ENCODE results near the gene SPACA7.
"Not testable (repeated sequence)": the region's sequence is repeated elsewhere in the genome, so short reads cannot be mapped to it uniquely, and the experiment has no call there.

SPACA7 gene

GRCh38 chr13:112431734-112432133 is 55.6 kb downstream of the SPACA7 start:
- DNase-seq: no peak

DNA sequence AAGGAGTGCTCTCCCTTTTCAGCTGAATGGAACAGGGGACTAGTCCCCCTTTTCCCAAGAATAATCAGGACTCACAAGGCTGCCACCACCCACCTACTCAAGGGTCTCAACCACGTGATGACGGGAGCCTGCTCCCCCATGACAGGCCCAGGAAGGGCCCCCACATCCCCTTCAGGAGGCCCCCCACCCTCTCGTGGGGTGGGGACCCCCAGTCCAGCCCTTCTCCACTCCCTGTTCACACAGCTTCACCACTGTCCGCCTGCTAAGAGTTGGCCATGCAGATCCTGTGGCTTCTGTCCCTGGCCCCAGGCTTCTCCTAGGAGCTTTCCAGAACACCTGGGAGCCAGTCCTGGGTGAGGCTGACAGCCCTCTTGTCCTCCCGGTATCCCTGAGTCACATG is 56.6 kb downstream of the SPACA7 start:
- not testable (repeated sequence) for DNase-seq

GRCh38 chr13:112433517-112433916 is 57.4 kb downstream of the SPACA7 start:
- DNase-seq: not testable (repeated sequence)

GRCh38 chr13:112434032-112434431 is 57.9 kb downstream of the SPACA7 start:
- no peak for DNase-seq

GRCh38 chr13:112434937-112435523 is 58.9 kb downstream of the SPACA7 start:
- DNase-seq: no peak

- no peak for DNase-seq
Observed at GRCh38 chr13:112435973-112436372, 59.8 kb downstream of the SPACA7 start.

DNA sequence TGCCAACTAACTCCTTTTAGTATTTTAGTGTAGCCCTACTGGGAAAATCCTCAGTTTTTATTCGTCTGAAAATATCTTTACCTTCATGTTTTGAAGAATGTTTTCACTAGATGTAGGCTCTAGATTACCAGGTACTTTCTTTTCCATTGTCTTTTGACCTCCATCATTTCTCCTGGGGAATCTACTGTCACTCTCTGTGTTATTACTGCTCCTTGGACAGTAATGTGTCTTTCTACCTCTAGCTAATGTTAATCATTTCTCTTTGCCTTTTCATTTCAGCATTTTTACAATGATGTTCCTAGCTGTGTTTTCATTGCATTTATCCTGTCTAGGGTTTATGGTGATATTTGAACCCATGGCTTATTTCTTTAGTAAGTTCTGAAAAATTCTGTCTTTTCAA is 61.9 kb downstream of the SPACA7 start:
- DNase-seq: no peak

GRCh38 chr13:112438515-112438914 is 62.4 kb downstream of the SPACA7 start:
- DNase-seq: no peak

GRCh38 chr13:112441226-112441625 is 65.1 kb downstream of the SPACA7 start:
- DNase-seq: no peak

DNA sequence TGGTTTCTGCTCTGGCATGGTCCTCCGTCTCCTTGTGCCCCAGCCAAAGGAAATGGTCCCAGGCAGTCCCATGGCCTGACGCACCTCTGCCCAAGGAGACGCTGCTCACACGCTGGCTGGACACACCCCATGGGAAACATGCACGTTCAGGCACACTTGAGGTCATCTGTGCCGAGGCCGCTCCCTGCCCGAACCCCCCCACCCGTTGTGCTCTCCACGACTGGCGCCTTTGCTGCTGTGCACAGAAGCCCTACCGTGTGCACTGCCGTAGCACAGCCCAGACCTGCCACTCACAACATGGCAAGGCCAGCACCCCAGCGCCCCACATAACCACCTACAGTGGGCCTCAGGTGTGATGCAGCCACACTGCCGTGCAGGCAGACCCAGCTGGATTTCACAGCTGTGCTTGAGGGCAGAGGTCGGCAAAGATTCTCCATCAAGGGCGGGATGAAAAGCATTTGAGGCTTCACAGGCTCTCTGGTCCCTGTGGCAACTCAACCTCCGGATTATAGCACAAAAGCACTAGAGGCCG is 65.7 kb downstream of the SPACA7 start:
- no peak for DNase-seq

GRCh38 chr13:112442483-112443090 is 66.4 kb downstream of the SPACA7 start:
- no peak for DNase-seq

DNA sequence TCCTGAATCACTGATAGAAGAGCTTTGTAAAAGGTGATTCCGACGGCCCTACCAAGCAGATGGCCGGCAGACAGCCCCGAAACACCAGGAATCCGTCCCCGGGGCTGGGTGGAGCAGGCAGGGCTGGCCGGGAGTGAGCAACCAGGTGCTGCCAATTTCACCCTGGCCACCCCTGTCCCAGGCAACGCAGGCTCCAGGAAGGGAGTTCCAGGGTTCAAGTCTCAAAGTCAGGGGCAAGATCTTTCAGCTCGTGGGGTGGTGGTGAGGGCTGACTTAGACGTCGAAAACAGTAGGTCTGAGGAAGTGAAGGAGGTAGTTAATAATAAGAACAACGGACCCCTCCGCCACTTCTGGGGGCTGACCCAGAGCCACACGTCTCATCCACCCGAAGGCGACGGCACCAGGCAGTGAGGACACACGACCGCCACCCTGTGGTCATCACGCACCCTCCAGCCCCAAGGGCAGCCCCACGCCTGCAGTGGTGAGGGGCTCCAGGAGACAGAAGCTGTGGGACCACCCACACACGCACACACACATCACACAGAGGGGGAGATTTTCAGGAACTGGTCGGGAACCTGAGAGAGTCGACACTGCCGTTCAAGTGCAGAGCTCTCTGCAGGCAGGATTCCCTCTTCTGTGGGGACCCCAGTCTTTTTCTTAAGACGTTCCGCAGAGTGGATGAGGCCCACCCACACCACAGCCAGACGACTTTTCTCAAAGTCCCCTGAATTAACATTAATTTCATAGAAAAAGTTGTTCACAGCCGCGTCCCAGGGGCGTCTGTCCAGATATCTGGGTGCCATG is 67.2 kb downstream of the SPACA7 start:
- no peak for DNase-seq

DNA sequence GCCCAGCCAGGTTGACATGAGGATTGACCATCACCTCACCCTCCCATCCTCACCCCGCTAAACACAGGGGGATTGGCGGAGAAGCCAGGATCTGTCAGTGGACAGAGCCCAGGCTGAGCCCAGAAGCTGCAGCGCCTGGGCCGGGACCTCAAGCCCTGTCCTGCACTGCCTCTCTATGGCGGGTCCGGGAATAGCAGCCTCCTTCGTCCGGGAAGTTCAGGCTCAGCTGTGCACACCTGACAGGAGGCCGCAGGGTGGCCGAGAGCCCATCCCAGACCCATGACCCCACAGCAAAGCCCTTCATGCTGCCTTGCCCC is 67.8 kb downstream of the SPACA7 start:
- DNase-seq: peak; percentile 59 to 84

DNA sequence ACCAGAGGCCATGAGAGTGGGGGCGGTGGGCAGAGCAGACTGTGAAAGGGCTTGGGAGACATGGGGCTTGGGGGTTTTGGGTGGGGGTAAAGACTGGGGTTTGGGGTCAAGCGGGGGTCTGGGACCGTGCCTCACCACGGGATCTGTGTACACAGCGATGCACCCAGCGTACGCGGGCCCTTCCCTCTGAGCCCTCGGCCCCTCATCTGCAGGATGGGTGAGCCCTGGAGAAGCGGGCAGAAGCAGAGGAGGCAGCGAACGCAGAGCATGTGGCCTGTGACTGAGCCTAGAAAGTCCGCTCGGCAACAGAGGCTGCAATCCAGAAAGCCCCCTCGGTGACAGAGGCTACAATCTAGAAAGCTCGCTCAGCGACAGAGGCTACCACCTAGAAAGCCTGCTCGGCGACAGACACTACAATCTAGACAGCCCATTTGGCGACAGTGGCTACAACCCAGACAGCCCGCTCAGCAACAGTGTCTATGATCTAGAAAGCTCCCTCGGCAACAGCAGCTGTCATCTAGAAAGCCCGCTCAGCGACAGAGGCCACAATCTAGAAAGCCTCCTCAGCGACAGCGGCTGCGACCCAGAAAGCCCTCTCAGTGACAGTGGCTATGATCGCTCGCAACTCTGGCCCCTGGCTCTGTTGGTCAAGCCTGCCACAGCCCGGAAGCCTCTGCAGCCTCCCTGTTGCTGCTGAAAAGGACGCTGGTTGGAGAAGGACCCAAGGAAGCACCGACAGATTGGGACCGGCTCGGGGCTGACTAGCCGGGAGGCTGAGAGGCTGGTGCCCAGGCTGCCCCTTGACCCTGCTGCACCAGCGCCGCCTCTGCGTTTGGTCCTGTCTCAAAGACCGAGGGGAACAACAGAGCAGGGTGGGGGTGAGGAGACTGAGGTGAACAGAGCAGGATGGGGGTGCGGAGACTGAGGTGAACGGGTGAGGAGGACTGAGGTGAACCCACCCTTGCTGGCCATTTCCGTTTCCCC is 68.6 kb downstream of the SPACA7 start:
- DNase-seq: no peak

GRCh38 chr13:112445411-112446271 is 69.5 kb downstream of the SPACA7 start:
- DNase-seq: no peak

DNA sequence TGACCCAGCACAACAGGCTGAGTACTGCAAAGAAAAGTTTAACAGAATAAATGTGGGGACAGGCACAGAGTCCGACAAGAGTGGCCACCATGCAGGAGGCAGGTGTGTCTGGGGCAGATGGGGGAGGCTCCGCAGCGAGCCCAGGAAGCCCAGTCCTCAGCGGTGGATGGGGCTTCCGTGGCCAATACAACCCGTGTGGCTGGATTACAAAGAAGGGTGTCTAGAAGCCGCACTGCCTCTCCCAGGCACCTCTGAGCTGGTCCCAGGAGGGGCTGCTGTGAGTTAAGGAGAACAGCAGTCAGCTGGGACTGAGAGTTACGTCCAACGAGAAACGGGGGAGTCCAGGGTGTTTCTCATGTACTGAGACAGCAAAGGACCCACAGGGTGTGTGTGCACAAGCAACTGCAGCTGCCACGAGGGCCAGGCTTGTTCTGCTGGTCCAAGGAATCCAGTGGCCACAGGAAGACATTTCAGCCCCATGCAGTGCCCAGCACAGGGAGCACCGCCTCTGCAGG is 70.2 kb downstream of the SPACA7 start:
- no peak for DNase-seq

GRCh38 chr13:112446867-112447266 is 70.7 kb downstream of the SPACA7 start:
- no peak for DNase-seq

- no peak for DNase-seq
Observed at GRCh38 chr13:112447306-112447705, 71.2 kb downstream of the SPACA7 start.

- no peak for DNase-seq
Observed at GRCh38 chr13:112447761-112448603, 71.8 kb downstream of the SPACA7 start.

Measured in NCI-H1930 (cell line).